C4-2B (cell line): ENCODE data around the gene LMAN2L.

ENCODE experiments used
- CTCF ChIP-seq: fragments of 450-650 bp; conservative IDR thresholded peaks from 2 replicates; pipeline ENCODE4 v1.5.1; 2017; ENCODE audit warnings: mild to moderate bottlenecking
- ZFX ChIP-seq: fragments of 450-650 bp; IDR thresholded peaks from 2 replicates; pipeline ENCODE4 v1.6.1; 2017

GRCh38 chr2:96726131-96726530 lies 13.7 kb downstream of the LMAN2L start:
- TF ChIP-seq CTCF (no peak), ZFX (no peak)
